ENCODE measurements around the gene AGAP1.

- TF ChIP-seq CTCF (IDR thresholded peaks at IDR 0.05) (no peak), POLR2A (IDR thresholded peaks at IDR 0.05) (no peak)
Measured at GRCh38 chr2:235923859-235924674, 430.2 kb downstream of the AGAP1 start.
